ENCODE results near the gene SPACA1.

- TF ChIP-seq, protein P1, sequence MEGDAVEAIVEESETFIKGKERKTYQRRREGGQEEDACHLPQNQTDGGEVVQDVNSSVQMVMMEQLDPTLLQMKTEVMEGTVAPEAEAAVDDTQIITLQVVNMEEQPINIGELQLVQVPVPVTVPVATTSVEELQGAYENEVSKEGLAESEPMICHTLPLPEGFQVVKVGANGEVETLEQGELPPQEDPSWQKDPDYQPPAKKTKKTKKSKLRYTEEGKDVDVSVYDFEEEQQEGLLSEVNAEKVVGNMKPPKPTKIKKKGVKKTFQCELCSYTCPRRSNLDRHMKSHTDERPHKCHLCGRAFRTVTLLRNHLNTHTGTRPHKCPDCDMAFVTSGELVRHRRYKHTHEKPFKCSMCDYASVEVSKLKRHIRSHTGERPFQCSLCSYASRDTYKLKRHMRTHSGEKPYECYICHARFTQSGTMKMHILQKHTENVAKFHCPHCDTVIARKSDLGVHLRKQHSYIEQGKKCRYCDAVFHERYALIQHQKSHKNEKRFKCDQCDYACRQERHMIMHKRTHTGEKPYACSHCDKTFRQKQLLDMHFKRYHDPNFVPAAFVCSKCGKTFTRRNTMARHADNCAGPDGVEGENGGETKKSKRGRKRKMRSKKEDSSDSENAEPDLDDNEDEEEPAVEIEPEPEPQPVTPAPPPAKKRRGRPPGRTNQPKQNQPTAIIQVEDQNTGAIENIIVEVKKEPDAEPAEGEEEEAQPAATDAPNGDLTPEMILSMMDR (IDR thresholded peaks at IDR 0.05): no peak
- no peak for TF ChIP-seq POLR2A (IDR thresholded peaks at IDR 0.05)
Observed at GRCh38 chr6:88062376-88062775, 14.7 kb downstream of the SPACA1 start.
